Frontal cortex (tissue), 4 donors: ENCODE results near the gene SLC10A4. TPM values are rescaled to one million over a fixed set of nuclear protein-coding genes. Genes with fewer than 3 reads are reported as not detected.
A peak's percentile ranks its signal among the peaks of the same experiment; 100 is the strongest.
"Not testable (repeated sequence)": the region's sequence is repeated elsewhere in the genome, so short reads cannot be mapped to it uniquely, and the experiment has no call there.

Source experiments
- DNase-seq, 2 donors: peaks; one replicate each; pipeline ENCODE4 v3.0.0; 2012; ENCODE audit warnings: low spot score in 2 of 2
- FAIRE-seq: peaks from 2 replicates; lab custom pipeline; 2012; peaks lifted over from hg19 to GRCh38; lab: Jason Lieb, UNC
- total RNA-seq: library from RNA; depleted of rRNA; stranded (reverse); fragments of >200 nt; gene quantifications from one replicate; pipeline ENCODE4 v1.2.3, GENCODE V29; 2014
- donor health status: control.
- donor health status: control.
- donor health status: control.

SLC10A4 gene, protein sequence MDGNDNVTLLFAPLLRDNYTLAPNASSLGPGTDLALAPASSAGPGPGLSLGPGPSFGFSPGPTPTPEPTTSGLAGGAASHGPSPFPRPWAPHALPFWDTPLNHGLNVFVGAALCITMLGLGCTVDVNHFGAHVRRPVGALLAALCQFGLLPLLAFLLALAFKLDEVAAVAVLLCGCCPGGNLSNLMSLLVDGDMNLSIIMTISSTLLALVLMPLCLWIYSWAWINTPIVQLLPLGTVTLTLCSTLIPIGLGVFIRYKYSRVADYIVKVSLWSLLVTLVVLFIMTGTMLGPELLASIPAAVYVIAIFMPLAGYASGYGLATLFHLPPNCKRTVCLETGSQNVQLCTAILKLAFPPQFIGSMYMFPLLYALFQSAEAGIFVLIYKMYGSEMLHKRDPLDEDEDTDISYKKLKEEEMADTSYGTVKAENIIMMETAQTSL
- 7.7 TPM for total RNA-seq

DNA sequence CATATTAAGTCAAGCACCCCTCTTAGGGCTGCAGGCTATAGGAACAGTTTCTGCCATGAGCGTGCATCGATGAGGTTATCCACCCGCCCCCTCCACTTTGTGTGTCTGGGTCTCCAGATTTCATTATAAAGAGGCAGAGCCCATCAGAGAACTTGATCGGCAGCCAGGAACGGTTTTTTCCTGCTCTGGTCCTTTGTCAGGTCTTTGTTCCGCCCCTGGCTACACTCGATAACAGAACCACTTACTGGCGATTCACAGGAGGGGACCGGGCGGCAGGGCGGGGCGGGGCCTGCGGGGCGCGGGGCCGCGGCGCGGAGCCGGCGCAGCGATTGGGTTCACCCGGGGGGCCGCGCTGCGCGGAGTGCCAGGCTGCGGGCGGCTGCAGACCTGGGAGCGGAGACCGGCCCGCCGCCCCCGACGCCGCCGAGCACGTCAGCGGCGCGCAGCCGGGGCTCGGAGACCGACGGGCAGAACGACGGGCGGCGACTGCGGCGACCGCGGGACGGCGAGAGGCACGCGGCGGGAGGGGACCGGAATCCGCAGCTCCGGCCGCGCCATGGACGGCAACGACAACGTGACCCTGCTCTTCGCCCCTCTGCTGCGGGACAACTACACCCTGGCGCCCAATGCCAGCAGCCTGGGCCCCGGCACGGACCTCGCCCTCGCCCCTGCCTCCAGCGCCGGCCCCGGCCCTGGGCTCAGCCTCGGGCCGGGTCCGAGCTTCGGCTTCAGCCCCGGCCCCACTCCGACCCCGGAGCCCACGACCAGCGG lies at the start of gene SLC10A4:
Gene SLC10A4, plus strand, starts transcription at position 338 of the 771 bp plus-strand sequence. Its CDS starts 219 bp downstream, at position 557.
- FAIRE-seq (no peak), DNase-seq (peak in 1 of 2 donors; percentile 58)

DNA sequence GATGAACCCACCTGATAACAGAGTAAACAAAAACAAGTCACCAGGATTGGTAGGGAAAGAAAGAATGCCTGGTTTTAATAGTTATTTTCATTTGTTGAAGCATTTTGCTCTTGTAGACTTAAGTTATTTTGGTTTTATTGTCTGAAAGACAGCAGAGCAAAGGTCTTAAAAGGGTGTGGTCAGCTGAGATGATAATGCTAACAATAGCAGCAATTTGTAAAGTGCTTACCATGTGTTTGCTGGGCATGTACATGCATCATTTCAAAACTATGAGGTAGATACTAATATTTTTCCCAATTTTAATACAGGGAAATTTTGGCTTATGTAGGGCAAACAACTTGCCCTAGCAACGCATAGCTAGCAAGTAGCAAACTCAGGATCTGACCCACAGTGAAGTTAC lies 46.8 kb upstream of the SLC10A4 start:
- DNase-seq, result no peak
- no peak for FAIRE-seq

DNA sequence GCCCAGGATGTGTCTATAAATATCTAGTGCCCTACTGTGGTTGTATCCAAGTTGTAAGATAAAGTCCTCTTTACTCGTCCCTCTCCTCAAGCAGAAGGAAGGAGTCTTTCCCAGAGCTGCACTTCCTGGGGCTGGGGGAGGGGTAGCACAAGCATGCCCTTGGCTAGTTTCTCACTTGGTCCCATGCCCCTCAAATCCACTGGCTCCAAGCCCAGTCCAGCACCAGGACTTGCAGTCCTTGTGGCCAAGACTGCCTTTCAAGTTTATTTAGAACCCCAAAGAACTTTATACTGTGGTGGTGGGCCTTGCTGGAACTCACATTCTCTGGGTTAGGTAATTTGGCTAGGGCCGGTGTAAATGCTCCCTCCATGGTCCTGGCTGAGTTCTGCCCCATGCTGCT lies 43.2 kb upstream of the SLC10A4 start:
- no peak for DNase-seq
- FAIRE-seq, result no peak

DNA sequence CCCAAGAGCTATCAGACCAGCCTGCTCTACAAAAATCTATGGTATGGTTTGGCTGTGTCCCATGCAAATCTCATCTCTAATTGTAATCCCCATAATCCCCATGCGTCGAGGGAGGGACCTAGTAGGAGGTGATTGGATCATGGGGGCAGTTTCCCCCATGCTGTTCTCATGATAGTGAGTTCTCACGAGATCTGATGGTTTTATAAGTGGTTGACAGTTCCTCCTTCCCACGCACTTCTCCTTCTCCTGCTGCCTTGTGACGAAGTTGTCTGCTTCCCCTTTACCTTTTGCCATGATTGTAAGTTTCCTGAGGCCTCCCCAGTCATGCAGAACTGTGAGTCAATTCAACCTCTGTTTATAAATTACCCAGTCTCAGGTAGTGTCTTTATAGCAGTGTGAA lies 42.2 kb upstream of the SLC10A4 start:
- DNase-seq, FAIRE-seq: not testable (repeated sequence)

DNA sequence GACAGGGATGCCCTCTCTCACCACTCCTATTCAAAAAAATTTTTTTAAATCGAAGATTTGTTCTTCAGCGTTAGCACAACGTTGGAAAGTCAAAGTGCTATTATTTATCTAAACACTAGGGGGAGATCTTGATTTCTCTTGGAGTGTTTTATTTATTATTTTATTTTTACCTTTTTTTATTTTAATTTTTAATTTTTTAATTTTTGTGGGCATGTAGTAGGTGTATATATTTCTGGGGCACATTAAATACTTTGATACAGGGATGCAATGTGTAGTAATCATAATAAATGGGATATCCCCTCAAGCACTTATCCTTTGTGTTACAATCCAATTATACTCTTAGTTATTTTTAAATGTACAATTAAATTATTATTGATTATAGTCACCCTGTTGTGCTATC lies 37.4 kb upstream of the SLC10A4 start:
- peak in 1 of 2 donors; percentile 7 for DNase-seq
- peak; percentile 97 for FAIRE-seq

DNA sequence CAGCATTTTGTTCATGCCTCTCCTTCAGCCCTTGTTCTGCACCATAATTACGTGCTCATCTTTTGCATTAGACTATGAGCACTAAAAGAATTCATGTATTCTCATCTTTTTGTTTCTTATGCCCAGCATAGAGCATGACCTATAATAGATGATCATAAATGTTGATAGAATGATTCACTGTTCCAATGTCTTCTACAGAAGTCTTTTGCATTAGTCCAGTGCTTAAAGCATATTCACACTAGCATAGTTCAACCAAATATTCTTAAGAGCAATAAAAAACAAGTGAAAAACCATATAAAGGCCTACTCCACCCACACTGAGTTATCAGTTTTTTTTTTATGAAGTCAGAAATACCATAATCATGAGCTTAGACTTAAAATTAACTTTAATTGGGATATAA lies 36.5 kb upstream of the SLC10A4 start:
- DNase-seq, result no peak
- FAIRE-seq, result no peak

DNA sequence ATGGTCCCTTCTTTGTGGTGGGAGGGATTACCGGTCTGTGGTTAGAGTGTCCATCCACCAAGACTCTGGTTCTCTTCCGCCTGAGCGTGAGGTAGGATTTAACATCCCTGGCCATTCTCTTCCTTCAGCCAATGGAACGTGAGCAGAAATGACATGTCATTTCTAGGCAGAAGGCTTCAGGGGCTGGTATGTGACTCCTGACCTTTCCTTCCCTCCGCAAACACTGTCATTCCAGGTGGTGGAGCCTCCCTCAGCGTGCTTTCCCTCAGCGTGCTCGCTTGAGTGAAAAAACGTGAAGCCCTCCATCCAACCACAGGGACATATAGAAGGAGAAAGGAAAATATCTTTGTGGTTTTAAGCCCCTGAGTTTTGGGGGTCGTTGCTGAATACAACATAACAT lies 34.0 kb upstream of the SLC10A4 start:
- no peak for DNase-seq
- no peak for FAIRE-seq

DNA sequence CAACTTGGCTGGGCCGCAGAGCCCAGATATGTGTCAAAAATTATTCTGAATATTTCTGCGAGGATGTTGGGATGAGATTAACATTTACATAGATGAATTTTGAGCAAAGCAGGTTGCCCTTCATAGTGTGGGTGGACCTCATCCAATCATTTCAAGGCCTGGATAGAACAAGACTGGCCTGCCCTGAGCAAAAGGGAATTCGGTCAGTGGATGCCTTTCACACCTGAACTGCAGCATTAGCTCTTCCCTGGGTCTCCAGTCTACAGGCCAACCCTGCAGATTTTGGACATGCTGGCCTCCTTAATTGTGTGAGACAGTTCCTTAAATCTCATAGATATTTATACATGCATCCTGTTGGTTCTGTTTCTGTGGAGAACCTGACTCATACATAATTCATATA lies 32.4 kb upstream of the SLC10A4 start:
- FAIRE-seq (no peak), DNase-seq (no peak)

DNA sequence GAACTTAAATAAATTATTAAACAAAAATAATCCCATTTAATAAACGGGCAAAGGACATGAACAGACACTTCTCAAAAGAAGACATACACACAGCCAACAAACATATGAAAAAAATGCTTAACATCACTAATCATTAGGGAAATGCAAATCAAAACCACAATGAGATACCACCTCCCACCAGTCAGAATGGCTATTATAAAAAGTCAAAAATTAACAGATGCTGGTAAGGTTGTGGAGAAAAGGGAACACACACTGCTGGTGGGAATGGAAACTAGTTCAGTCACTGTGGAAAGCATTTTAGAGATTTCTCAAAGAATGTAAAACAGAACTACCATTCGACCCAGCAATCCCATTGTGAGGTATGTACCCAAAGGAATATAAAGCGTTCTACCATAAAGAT lies 31.5 kb upstream of the SLC10A4 start:
- not testable (repeated sequence) for DNase-seq, FAIRE-seq

DNA sequence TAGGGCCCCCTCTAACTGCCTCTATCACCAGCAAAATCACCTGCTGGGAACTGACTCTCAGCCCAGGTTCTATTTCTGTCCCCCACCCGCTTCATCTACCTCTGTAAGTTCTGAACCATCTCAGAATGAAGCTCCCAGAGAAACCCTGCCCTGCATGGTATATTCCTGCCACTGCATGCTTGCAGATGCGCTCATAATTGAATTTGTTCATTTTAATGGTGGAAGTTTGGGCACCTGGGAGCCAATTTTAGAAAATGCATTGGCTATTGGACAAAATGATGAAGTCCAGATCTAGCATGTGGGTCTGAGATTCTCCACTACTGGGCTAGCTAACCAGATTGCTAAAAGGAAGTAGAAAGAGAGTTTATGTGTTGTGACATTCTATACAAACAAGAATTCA lies 28.6 kb upstream of the SLC10A4 start:
- DNase-seq (no peak), FAIRE-seq (no peak)

DNA sequence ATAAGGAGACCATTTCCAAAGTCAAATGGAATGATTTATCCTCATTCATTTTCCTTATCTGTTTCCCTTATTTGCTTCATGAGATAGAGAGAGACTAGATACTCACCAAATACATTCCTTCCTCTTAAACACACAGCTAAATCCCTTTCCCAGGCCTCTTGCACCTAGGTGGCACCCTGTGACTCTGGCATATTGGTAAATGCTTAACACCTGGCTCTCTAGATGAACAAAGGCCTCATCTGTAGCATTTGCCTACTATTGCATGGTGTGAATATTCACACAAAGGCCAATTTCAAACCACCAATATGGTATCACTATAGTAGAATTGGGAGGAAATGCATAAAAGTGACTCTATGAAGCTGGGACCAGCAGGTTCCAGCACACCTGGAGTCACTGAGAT lies 22.1 kb upstream of the SLC10A4 start:
- DNase-seq (no peak), FAIRE-seq (no peak)

DNA sequence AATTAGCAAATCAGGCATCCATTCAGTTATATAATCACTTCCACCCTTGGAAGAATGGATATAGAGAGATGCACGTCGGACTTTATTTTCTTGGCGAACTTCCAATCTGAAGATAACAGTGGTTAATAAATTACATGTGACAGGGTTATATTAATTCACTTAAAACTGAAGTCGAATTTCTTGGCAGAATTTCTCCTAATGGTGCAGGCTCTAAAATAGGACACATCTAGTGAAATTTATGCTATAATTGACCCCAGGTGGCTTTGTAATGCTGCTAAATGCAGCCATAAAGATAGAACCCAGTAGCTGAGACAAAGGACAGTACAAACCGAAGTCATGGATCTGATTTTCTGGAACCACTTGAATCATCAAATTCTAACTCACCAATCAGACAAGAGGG lies 20.8 kb upstream of the SLC10A4 start:
- no peak for FAIRE-seq
- DNase-seq, result no peak

DNA sequence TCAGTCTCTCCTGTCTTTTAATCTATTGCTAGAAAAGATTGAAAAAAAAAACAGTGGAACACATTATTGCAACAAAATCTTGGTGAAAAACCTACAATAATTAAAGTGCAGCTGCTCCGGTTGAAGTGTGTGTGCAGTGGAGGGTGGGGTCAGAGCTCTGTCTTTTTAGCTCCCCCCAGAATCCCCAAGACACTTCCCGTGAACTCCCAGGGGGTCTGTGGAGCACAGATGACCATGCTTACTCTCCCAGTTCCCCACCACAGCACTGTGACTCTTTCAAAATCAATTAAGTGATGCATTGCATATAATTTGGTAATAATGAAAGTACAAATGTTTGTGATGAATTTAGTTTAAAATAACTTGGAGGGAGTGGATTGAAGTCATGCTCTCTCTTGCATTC lies 15.7 kb upstream of the SLC10A4 start:
- DNase-seq, result no peak
- no peak for FAIRE-seq

DNA sequence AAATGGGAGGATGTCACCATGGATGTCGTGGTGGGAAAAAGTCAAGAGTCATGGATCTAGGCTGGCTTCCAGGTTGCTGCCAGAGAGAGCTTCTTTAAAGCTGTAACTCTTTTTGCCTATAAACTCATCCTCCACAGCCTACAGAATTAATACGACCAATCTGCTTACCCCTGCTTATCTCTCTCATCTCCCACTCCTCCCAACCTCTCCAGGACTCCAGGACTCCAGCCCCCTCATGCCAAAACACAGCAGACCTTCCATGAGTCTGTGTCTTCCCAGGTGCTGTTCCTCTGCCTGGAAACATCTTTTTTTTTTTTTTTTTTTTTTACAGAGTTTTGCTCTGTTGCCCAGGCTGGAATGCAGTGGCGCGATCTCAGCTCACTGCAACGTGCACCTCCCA lies 15.3 kb upstream of the SLC10A4 start:
- DNase-seq, result no peak
- FAIRE-seq, result no peak

DNA sequence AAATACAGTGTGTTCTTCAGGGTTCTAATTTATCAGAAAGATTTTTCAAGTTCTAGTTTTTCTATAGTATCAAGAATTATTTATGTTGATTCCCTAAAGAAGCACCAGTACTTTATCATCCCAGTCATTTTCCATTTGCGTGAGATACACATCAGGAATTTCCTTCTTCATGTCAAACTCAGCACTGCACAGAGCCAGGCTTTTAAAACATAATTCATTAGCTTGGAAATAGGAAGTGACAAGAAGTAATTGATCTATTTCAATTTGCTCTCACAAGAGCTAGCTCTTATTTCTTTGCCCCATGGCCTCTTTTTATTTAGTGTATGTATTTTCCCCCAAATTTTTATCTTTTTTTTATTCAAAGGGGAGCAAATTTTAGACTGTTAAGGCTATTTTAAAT lies 13.0 kb upstream of the SLC10A4 start:
- FAIRE-seq (no peak), DNase-seq (no peak)

DNA sequence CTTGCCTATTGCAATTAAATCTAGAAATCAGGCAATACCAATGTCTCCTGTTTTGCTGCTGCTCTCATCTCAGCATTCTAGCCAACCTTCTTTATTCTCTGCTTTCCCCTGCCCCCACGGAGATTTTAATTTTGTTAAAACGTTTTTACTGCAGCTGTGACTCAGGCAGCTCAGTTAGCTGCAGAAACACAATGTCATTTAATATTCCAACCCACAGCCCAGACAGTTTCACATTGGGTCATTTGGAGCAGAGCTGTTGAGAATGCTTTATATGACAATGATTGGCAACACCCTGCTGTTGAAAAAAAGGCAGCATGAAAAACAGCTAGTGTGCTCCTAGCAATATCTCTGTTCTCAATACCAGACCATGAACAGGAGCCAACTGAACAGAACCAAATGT lies 12.6 kb upstream of the SLC10A4 start:
- FAIRE-seq (no peak), DNase-seq (no peak)

DNA sequence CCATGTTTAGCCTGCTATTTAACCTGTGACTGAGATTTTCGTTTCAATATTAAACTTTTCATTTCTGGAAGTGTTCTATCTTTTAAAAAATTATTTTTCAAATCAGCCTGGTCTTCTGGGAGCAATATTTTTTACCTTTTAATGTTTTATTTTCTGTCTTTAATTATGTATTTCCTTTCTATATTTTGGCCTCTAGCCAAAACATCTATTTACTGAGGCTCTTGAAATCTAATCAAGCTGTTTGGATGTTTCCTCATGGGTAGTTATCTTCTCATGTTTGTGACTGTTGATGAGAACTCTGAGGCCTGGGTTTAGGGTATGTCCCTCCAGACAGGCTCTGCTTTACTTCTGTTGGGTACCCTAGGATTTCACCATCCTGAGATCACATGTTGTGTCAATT lies 10.3 kb upstream of the SLC10A4 start:
- DNase-seq (no peak), FAIRE-seq (no peak)

DNA sequence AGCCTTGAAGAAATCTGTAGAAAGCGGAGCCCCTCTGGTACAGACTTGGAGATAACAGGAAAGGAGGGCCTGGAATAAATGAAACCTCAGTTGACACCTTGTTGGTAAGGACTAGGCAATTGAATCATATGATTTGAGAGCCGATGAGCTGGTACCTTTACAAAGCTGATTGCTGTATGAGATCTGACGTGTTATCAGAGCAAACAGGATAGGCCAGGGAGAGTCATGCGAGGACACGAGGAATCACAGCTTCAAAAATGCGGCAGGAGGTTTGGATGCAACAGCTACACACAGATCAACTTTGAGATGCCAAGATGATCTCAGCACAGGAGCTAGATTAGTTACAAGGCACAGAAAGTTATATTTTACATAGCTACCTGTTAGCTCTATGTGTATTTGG lies 7.4 kb upstream of the SLC10A4 start:
- FAIRE-seq, result no peak
- no peak for DNase-seq

DNA sequence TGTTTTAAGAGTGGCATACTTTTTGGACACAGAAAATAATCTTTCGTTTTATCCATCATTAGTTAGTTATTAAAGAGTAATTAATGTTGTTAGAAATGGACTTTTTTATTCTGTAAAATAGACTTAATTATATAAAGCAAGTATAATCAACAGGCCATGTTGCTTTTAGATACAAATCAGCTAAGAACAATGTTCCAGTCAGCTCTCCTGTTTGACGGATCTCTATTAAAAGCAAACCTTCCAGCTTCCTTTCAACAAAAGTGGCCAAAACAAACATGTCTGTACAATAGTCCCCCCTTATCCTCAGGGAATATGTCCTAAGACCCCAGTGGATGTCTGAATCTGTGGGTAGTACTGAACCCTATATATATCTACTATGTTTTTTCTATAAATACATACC lies 4.9 kb upstream of the SLC10A4 start:
- no peak for FAIRE-seq
- DNase-seq, result no peak

DNA sequence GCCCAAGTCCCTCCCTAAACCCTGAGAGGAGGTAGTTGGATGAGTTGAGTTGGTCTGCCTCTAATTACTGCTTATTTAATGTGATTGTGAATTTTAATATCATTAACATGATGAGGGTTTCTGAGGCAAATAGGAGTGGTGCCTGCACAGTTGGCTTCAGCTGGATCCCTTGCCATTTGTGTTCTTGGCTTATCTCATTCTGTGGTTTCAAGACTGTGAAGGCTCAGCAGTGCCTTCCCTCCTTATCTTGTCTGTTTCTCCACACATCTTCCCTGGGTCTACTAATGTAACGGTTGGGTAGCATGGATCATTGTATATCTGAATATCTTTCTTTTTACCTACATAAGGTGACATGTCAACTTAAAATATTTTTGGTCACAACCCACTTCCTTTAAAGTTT lies 1.6 kb upstream of the SLC10A4 start:
- DNase-seq (no peak), FAIRE-seq (no peak)

DNA sequence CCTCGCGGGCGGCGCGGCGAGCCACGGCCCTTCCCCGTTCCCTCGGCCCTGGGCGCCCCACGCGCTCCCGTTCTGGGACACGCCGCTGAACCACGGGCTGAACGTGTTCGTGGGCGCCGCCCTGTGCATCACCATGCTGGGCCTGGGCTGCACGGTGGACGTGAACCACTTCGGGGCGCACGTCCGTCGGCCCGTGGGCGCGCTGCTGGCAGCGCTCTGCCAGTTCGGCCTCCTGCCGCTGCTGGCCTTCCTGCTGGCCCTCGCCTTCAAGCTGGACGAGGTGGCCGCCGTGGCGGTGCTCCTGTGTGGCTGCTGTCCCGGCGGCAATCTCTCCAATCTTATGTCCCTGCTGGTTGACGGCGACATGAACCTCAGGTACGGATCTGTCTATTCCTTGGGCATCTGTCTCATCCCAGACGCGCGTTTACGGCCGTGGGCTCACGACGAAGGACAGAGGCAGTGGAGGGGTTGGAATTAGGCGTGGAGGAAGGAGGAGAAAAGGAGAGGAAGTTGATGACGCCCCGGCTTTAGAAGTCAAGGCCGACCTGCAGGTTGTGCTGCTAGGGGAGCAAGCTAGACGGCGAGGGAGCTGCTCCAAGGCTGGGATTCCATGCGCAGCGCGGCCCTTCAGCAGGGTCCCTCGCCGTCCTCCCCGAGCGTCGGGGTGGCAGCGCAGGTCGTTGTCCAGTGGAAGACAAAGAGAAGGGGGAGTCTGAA lies 792 bp downstream of the SLC10A4 start:
- FAIRE-seq, result no peak
- DNase-seq, result no peak
